CD1c-positive myeloid dendritic cell (primary cell): Measurements from ENCODE around the gene QKI.

Experiments
- DNase-seq: peaks from one replicate; pipeline ENCODE4 v3.0.0-alpha.2; 2016; ENCODE audit errors: extremely low spot score

Gene QKI

GRCh38 chr6:163613668-163614067 is 199.2 kb downstream of the QKI start:
- no peak for DNase-seq

DNA sequence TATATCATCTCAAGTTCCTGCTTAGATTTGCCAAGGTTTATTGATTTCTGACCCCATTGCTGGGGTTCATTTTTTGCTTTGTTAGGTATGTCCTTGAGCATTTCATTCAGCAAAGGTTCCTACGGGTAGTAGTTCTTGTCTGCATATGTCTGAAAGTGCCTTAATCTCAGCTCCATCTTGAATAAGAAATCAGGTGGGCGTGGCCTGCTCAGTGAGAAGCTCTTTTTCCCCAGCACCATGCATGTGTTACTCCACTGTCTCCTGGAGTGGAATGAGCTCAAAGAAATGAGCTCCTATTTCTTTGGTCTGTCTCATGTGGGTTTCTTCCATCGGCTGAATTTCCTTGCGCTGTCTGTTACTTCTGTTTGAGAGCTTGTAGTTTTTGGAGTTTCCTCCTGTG is 201.9 kb downstream of the QKI start:
- no peak for DNase-seq

- no peak for DNase-seq
These were observed 203.0 kb downstream of the QKI start for GRCh38 chr6:163617549-163617948.

DNA sequence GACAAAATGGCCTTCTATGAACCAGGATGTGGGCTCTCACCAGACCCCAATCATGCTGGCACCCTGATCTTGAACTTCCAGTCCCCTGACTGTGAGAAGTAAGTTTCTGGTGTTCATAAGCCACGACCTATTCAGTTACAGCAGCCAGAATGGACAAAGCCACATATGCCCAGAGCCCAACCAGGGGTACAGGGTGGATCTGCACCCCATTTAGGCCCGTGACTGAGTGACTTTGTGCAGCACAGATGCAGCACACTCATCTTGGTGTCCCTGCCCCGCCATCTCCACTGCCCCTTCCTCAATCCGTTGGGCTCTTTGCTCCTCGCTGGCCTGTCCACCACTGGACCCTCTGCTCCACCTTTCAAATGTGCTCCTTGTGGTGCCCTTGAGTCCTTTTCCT is 205.6 kb downstream of the QKI start:
- DNase-seq, result no peak

GRCh38 chr6:163620670-163621330 is 206.3 kb downstream of the QKI start:
- DNase-seq, result no peak

GRCh38 chr6:163625265-163625664 is 210.7 kb downstream of the QKI start:
- DNase-seq, result no peak

DNA sequence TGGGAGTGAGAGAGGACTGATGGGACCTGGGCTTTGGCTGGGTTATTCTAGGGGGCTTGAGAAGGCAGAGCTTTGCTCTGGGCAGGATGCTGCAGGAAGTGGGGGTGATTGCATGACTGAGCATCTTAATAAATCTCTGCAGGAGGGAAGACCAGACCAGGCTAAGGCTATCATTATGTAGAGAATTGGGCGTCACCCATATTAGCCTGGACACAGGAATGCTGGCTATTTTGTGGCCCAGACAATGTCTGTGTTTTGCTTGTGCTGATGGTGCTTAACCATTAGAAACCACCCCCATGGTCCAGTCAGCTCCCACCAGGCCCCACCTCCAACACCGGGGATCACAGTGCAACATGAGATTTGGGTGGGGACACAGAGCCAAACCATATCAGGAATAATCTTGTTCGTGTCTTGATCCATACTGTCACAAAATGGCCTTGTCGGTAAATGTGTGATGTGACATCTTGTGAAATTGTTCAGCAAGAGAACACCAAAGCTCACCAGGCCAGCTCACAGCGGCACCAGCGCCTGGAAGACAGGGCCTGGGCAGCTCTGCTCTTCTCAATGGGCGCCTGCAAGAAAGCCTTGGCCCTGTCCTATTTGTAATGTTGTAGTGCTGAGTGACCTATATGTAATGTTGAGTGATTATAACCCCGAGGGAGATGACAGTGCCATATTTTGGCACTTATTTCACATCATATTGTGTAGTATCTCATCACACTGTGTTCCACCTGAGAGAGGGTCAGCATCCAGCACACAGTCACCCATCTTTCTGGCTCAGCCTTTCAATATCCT is 211.8 kb downstream of the QKI start:
- no peak for DNase-seq

DNA sequence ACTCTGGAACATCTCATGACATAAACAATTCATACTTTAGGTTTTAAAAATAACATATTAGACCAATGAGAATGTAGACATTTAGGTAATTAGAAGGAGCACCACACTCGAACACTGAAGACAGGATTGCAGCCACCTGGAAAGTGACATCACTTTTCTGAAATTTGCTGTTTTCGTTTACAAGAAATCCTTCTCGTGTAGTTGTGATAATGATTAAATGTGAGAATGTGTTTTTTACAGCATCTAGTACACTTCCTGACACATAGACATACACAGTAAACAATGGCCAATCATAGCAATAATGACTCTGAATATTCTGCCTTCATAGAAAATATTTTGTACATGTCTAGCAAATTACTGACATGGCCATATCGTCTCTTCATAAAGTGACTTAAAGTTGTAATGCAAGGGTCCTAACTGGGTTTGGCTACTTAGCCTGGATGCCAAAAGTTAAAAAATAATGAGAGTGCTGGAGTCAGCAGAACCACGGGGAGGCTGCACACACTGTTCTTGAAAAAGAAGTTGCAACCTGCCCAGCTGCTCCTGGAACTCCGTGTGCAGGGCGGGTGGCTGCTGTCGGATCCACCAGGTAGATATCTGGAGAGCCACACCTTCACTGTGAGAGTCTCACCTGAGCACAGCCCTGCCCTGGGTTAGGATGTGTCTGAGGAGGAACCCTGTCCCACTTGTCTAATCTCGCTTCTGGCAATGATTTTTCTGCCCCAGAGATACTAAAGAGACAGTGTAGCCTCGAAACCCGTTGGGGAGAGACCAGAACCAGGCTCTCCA is 212.9 kb downstream of the QKI start:
- no peak for DNase-seq
